ENCODE results near the gene NDUFAF7. TPM values are rescaled to one million over a fixed set of nuclear protein-coding genes. Genes with fewer than 3 reads are reported as not detected.

The NDUFAF7 gene
- polyA plus RNA-seq, 1 donor from 2014 or later: 132 TPM

DNA sequence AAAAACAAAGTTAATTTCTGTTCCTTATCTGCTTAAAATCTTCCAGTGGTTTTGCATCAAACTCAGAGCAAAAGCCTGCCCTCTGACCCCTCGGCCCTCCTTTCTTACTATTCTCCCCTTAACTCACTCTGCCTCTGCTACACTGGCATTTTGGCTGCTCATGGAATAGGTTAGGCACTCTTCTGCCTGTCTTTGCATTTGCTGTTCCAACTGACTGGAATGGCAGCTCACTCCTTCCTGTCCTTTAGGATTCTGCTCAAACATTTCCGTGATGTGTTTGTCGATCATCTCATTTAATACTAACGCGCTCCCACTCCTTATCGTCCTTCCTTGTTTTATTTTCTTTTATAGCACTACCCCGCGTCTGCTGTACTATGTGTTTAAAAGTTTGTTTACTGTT is 877 bp upstream of the NDUFAF7 start:
- peaks cover 12% of the 10 kb centered on the region for H3K36me3 ChIP-seq (ENCODE audit: insufficient read depth, low read length)
- H3K4me2 ChIP-seq (ENCODE audit: low read length): peak overlapping the region; percentile 86
- peak overlapping the region; percentile 77 for H2AFZ ChIP-seq (ENCODE audit: low read depth, low read length)
- no peaks in the 10 kb centered on the region for H3K27me3 ChIP-seq (ENCODE audit: insufficient read depth, low read depth, low read length)
- no peaks in the 10 kb centered on the region for H3K9me3 ChIP-seq (ENCODE audit: low read length)
- peak overlapping the region; percentile 93 for H3K27ac ChIP-seq (ENCODE audit: low read length)
- peak overlapping the region; percentile 92 for H3K9ac ChIP-seq (ENCODE audit: low read length)
- H4K20me1 ChIP-seq (ENCODE audit: insufficient read depth): no peaks in the 10 kb centered on the region
- peaks cover 49% of the 10 kb centered on the region for H3K79me2 ChIP-seq (replicated peaks; ENCODE audit: insufficient read depth, low read length)
- no peaks in the 10 kb centered on the region for H3K9me2 ChIP-seq (ENCODE audit: insufficient read depth, low read length)
- peak overlapping the region; percentile 88 for H3K4me3 ChIP-seq (ENCODE audit: low read length)
- TF ChIP-seq POLR2AphosphoS5 (IDR thresholded peaks at IDR 0.05): no peak
- TF ChIP-seq, protein P1, sequence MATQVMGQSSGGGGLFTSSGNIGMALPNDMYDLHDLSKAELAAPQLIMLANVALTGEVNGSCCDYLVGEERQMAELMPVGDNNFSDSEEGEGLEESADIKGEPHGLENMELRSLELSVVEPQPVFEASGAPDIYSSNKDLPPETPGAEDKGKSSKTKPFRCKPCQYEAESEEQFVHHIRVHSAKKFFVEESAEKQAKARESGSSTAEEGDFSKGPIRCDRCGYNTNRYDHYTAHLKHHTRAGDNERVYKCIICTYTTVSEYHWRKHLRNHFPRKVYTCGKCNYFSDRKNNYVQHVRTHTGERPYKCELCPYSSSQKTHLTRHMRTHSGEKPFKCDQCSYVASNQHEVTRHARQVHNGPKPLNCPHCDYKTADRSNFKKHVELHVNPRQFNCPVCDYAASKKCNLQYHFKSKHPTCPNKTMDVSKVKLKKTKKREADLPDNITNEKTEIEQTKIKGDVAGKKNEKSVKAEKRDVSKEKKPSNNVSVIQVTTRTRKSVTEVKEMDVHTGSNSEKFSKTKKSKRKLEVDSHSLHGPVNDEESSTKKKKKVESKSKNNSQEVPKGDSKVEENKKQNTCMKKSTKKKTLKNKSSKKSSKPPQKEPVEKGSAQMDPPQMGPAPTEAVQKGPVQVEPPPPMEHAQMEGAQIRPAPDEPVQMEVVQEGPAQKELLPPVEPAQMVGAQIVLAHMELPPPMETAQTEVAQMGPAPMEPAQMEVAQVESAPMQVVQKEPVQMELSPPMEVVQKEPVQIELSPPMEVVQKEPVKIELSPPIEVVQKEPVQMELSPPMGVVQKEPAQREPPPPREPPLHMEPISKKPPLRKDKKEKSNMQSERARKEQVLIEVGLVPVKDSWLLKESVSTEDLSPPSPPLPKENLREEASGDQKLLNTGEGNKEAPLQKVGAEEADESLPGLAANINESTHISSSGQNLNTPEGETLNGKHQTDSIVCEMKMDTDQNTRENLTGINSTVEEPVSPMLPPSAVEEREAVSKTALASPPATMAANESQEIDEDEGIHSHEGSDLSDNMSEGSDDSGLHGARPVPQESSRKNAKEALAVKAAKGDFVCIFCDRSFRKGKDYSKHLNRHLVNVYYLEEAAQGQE (IDR thresholded peaks at IDR 0.05; ENCODE audit: borderline replicate concordance): no peak
- no peak for TF ChIP-seq EZH2 (IDR thresholded peaks at IDR 0.05; ENCODE audit: borderline replicate concordance, insufficient read depth, low read length, poor library complexity, severe bottlenecking)
- TF ChIP-seq, protein P2, sequence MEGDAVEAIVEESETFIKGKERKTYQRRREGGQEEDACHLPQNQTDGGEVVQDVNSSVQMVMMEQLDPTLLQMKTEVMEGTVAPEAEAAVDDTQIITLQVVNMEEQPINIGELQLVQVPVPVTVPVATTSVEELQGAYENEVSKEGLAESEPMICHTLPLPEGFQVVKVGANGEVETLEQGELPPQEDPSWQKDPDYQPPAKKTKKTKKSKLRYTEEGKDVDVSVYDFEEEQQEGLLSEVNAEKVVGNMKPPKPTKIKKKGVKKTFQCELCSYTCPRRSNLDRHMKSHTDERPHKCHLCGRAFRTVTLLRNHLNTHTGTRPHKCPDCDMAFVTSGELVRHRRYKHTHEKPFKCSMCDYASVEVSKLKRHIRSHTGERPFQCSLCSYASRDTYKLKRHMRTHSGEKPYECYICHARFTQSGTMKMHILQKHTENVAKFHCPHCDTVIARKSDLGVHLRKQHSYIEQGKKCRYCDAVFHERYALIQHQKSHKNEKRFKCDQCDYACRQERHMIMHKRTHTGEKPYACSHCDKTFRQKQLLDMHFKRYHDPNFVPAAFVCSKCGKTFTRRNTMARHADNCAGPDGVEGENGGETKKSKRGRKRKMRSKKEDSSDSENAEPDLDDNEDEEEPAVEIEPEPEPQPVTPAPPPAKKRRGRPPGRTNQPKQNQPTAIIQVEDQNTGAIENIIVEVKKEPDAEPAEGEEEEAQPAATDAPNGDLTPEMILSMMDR (IDR thresholded peaks at IDR 0.05; ENCODE audit: poor library complexity, severe bottlenecking): no peak
- TF ChIP-seq SMC3 (conservative IDR thresholded peaks at IDR 0.05; ENCODE audit: poor library complexity): no peak
- TF ChIP-seq EP300 (conservative IDR thresholded peaks at IDR 0.05; ENCODE audit: poor library complexity, severe bottlenecking): no peak
- no peak for TF ChIP-seq RAD21 (conservative IDR thresholded peaks at IDR 0.05)
- TF ChIP-seq MXI1 (conservative IDR thresholded peaks at IDR 0.05; ENCODE audit: poor library complexity, severe bottlenecking): no peak
- no peak for TF ChIP-seq TAF1 (IDR thresholded peaks at IDR 0.05; ENCODE audit: low read depth)
- H3F3A ChIP-seq (ENCODE audit: insufficient read depth, low read length, poor library complexity, severe bottlenecking): no peaks in the 10 kb centered on the region

DNA sequence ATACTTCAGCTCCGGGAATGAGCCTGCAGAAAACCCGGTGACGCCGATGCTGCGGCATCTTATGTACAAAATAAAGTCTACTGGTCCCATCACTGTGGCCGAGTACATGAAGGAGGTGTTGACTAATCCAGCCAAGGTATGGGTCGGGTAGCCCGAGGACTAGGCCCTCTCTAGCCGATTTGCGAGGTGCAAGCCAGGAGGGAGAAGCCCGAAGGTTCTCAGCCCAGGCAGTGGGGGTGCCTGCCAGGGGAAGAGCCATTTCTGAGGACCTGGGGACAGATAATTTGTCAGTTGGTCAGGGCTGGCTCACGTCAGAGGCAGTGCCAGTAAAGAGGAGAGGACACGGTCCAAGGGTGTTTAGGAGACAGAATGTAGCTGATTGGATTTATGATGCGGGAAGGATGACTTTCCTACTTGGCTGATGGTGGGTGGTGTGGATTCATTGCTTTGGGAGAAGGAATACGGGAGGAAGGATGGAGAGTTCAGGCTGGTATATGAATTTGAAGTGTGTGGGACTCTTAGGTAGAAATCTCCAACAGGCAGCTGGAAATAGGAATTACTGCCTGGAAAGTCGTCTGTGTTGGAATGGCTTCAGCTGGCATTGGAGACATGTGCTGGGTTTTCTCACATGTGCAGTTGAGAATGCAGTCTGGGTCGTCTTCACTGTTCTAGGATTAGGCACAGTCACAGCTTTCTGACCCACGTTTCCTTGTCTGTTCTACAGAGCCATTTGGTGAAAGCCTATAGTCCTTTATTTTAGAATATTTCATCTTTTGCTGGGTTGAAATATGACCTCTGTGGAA is 874 bp downstream of the NDUFAF7 start:
- Histone ChIP-seq H3K9me3 (ENCODE audit: low read length) (no peaks in the 10 kb centered on the region), H4K20me1 (ENCODE audit: insufficient read depth) (no peaks in the 10 kb centered on the region), H3K27ac (ENCODE audit: low read length) (peak overlapping the region; percentile 93), H3K4me3 (ENCODE audit: low read length) (peak overlapping the region; percentile 88), H3K9ac (ENCODE audit: low read length) (peak overlapping the region; percentile 92), H3K4me2 (ENCODE audit: low read length) (peak overlapping the region; percentile 89), H3K27me3 (ENCODE audit: insufficient read depth, low read depth, low read length) (no peaks in the 10 kb centered on the region), H3F3A (ENCODE audit: insufficient read depth, low read length, poor library complexity, severe bottlenecking) (no peaks in the 10 kb centered on the region), H3K79me2 (replicated peaks; ENCODE audit: insufficient read depth, low read length) (peaks cover 49% of the 10 kb centered on the region), H3K36me3 (ENCODE audit: insufficient read depth, low read length) (peaks cover 12% of the 10 kb centered on the region), H3K9me2 (ENCODE audit: insufficient read depth, low read length) (no peaks in the 10 kb centered on the region), H2AFZ (ENCODE audit: low read depth, low read length) (peak overlapping the region; percentile 77)
- TF ChIP-seq SMC3 (conservative IDR thresholded peaks at IDR 0.05; ENCODE audit: poor library complexity) (no peak), MXI1 (conservative IDR thresholded peaks at IDR 0.05; ENCODE audit: poor library complexity, severe bottlenecking) (peak; percentile 44)

Data from neural cell (in vitro differentiated cells).